Astrocyte (in vitro differentiated cells and primary cell): Measurements from ENCODE around the gene CDKL2. TPM values are rescaled to one million over a fixed set of nuclear protein-coding genes. Genes with fewer than 3 reads are reported as not detected.

Experiments used
- DNase-seq: peaks from one replicate; pipeline ENCODE4 v3.0.0-alpha.2; 2010; ENCODE audit warnings: low read depth
- FAIRE-seq: peaks from 2 replicates; lab custom pipeline; 2011; peaks lifted over from hg19 to GRCh38; lab: Jason Lieb, UNC
- H2AFZ ChIP-seq: 2 replicates; pipeline ENCODE4 v1.6.0; 2012; ENCODE audit warnings: low read depth, low read length, inconsistent platforms
- H3K27ac ChIP-seq: 2 replicates; pipeline ENCODE4 v1.5.1; 2011; ENCODE audit warnings: low read depth, low read length, inconsistent platforms
- H3K27me3 ChIP-seq: 2 replicates; pipeline ENCODE4 v1.6.0; 2011; ENCODE audit warnings: low read length, inconsistent platforms; ENCODE audit not compliant: insufficient read depth
- H3K36me3 ChIP-seq: 2 replicates; pipeline ENCODE4 v1.5.1; 2011; ENCODE audit warnings: low read length, inconsistent platforms; ENCODE audit not compliant: insufficient read depth
- H3K4me1 ChIP-seq: 2 replicates; pipeline ENCODE4 v1.5.1; 2011; ENCODE audit warnings: low read length, inconsistent platforms; ENCODE audit not compliant: insufficient read depth
- H3K4me2 ChIP-seq: 2 replicates; pipeline ENCODE4 v1.6.0; 2012; ENCODE audit warnings: low read length, inconsistent platforms
- H3K4me3 ChIP-seq: 2 replicates; pipeline ENCODE4 v1.5.1; 2011; ENCODE audit warnings: low read depth, mild to moderate bottlenecking, low read length, inconsistent platforms; ENCODE audit not compliant: insufficient read depth
- H3K79me2 ChIP-seq: 2 replicates; pipeline ENCODE4 v1.6.0; 2012; ENCODE audit warnings: mild to moderate bottlenecking, low read length, inconsistent platforms; ENCODE audit not compliant: insufficient read depth
- H3K9ac ChIP-seq: 2 replicates; pipeline ENCODE4 v1.6.0; 2012; ENCODE audit warnings: mild to moderate bottlenecking, low read length, inconsistent platforms
- H3K9me3 ChIP-seq: 2 replicates; pipeline ENCODE4 v1.5.1; 2012; ENCODE audit warnings: low read depth, mild to moderate bottlenecking, low read length, inconsistent platforms; ENCODE audit not compliant: insufficient read depth
- H4K20me1 ChIP-seq: 2 replicates; pipeline ENCODE4 v1.6.0; 2012; ENCODE audit warnings: low read length, inconsistent platforms; ENCODE audit not compliant: insufficient read depth
- H3K27ac Mint-ChIP-seq: one replicate; pipeline ENCODE4 v1.8.0; 2021; ENCODE audit warnings: mild to moderate bottlenecking, mixed read lengths; ENCODE audit not compliant: unreplicated experiment
- H3K27me3 Mint-ChIP-seq: one replicate; pipeline ENCODE4 v1.8.0; 2021; ENCODE audit warnings: low read depth, mixed read lengths; ENCODE audit not compliant: unreplicated experiment
- H3K36me3 Mint-ChIP-seq: one replicate; pipeline ENCODE4 v1.8.0; 2021; ENCODE audit warnings: low read depth, mixed read lengths; ENCODE audit not compliant: unreplicated experiment
- H3K4me1 Mint-ChIP-seq: one replicate; pipeline ENCODE4 v1.8.0; 2021; ENCODE audit warnings: low read depth, mixed read lengths; ENCODE audit not compliant: unreplicated experiment
- H3K4me3 Mint-ChIP-seq: one replicate; pipeline ENCODE4 v1.8.0; 2021; ENCODE audit warnings: mild to moderate bottlenecking, moderate library complexity, mixed read lengths; ENCODE audit not compliant: unreplicated experiment
- H3K9me3 Mint-ChIP-seq: one replicate; pipeline ENCODE4 v1.8.0; 2021; ENCODE audit warnings: mild to moderate bottlenecking, mixed read lengths; ENCODE audit not compliant: unreplicated experiment
- CTCF ChIP-seq: IDR thresholded peaks from 2 replicates; pipeline ENCODE4 v1.5.1; 2011; ENCODE audit warnings: low read depth, mild to moderate bottlenecking, inconsistent platforms, low read length, moderate library complexity; ENCODE audit not compliant: insufficient read depth
- EZH2 ChIP-seq: IDR thresholded peaks from 2 replicates; pipeline ENCODE4 v1.6.1; 2012; ENCODE audit warnings: mild to moderate bottlenecking, low read length, inconsistent platforms; ENCODE audit not compliant: insufficient read depth
- total RNA-seq: library from RNA; stranded (reverse); gene quantifications from 2 replicates; pipeline ENCODE4 v1.2.1, GENCODE V29; 2021

Gene CDKL2
- total RNA-seq, 1 donor from 2014 or later = 3.7 TPM

GRCh38 chr4:75549019-75549418, 81.3 kb downstream of the CDKL2 start:
- Histone ChIP-seq H3K4me3 (no peak overlapping the region), H4K20me1 (no peaks in the 10 kb centered on the region), H3K36me3 (no peaks in the 10 kb centered on the region), H3K27ac (no peak overlapping the region), H2AFZ (no peak overlapping the region), H3K4me1 (peaks cover 16% of the 10 kb centered on the region), H3K79me2 (no peaks in the 10 kb centered on the region), H3K9me3 (no peaks in the 10 kb centered on the region), H3K27me3 (no peaks in the 10 kb centered on the region), H3K4me2 (no peak overlapping the region), H3K9ac (no peak overlapping the region)
- FAIRE-seq (no peak), DNase-seq (no peak)
- H3K9me3 Mint-ChIP-seq = peaks cover 2% of the 10 kb centered on the region
- H3K4me1 Mint-ChIP-seq = peaks cover 28% of the 10 kb centered on the region
- H3K36me3 Mint-ChIP-seq = no peaks in the 10 kb centered on the region
- no peak overlapping the region for H3K4me3 Mint-ChIP-seq
- TF ChIP-seq EZH2 (no peak), CTCF (no peak)
- no peak overlapping the region for H3K27ac Mint-ChIP-seq
- no peaks in the 10 kb centered on the region for H3K27me3 Mint-ChIP-seq

GRCh38 chr4:75547647-75548387, 82.5 kb downstream of the CDKL2 start:
- H3K27me3 ChIP-seq = no peaks in the 10 kb centered on the region
- Mint-ChIP-seq H3K4me3 (no peak overlapping the region), H3K27me3 (no peaks in the 10 kb centered on the region), H3K9me3 (peaks cover 2% of the 10 kb centered on the region), H3K27ac (peak overlapping the region; percentile 31), H3K4me1 (peaks cover 28% of the 10 kb centered on the region), H3K36me3 (no peaks in the 10 kb centered on the region)
- no peaks in the 10 kb centered on the region for H3K9me3 ChIP-seq
- no peaks in the 10 kb centered on the region for H4K20me1 ChIP-seq
- H3K4me3 ChIP-seq = no peak overlapping the region
- no peaks in the 10 kb centered on the region for H3K36me3 ChIP-seq
- H3K79me2 ChIP-seq = no peaks in the 10 kb centered on the region
- TF ChIP-seq CTCF = no peak
- TF ChIP-seq EZH2 = no peak
- DNase-seq (peak; percentile 13), FAIRE-seq (no peak)
- H2AFZ ChIP-seq = no peak overlapping the region
- peaks cover 16% of the 10 kb centered on the region for H3K4me1 ChIP-seq
- H3K27ac ChIP-seq = no peak overlapping the region
- H3K9ac ChIP-seq = no peak overlapping the region
- H3K4me2 ChIP-seq = no peak overlapping the region

- no peaks in the 10 kb centered on the region for H3K36me3 Mint-ChIP-seq
- Histone ChIP-seq H3K9ac (no peak overlapping the region), H2AFZ (no peak overlapping the region), H3K36me3 (no peaks in the 10 kb centered on the region), H3K27ac (no peak overlapping the region), H3K27me3 (no peaks in the 10 kb centered on the region), H3K4me3 (no peak overlapping the region), H3K9me3 (no peaks in the 10 kb centered on the region), H3K4me1 (peaks cover 25% of the 10 kb centered on the region), H4K20me1 (no peaks in the 10 kb centered on the region), H3K4me2 (peak overlapping the region; percentile 24), H3K79me2 (no peaks in the 10 kb centered on the region)
- TF ChIP-seq CTCF (no peak), EZH2 (no peak)
- FAIRE-seq = peak; percentile 17
- peaks cover 2% of the 10 kb centered on the region for H3K9me3 Mint-ChIP-seq
- H3K4me3 Mint-ChIP-seq = no peak overlapping the region
- peak; percentile 83 for DNase-seq
- H3K27ac Mint-ChIP-seq = peak overlapping the region; percentile 75
- peaks cover 38% of the 10 kb centered on the region for H3K4me1 Mint-ChIP-seq
- H3K27me3 Mint-ChIP-seq = no peaks in the 10 kb centered on the region
These were observed 84.8 kb downstream of the CDKL2 start for GRCh38 chr4:75545526-75545925.
